Activated B cell treated with CpG ODN at 0.5 μM for 24 hours (primary cell): ENCODE measurements around the gene TRERF1. TPM values are rescaled to one million over a fixed set of nuclear protein-coding genes. Genes with fewer than 3 reads are reported as not detected.
"Not testable (repeated sequence)": the region's sequence is repeated elsewhere in the genome, so short reads cannot be mapped to it uniquely, and the experiment has no call there.

ENCODE experiments used
- ATAC-seq: fragments of 200-7000 bp; cut with Tn5 transposase; one replicate; pipeline ENCODE4 v1.10.0; 2021; ENCODE audit warnings: low read depth, mild to moderate bottlenecking, moderate library complexity
- CTCF ChIA-PET: fragments of 350-600 bp; sonication (Branson Sonifier 250); formaldehyde crosslinking; loops from one replicate; lab custom pipeline; 2021; ENCODE audit warnings: antibody characterized with exemption; lab: Charles Lee
- POLR2A ChIA-PET: fragments of 350-600 bp; sonication (Branson Sonifier 250); formaldehyde crosslinking; loops from one replicate; lab custom pipeline; 2021; ENCODE audit warnings: antibody characterized with exemption; lab: Charles Lee
- DNase-seq: peaks from one replicate; pipeline ENCODE4 v3.0.0; 2022
- H3K27ac Mint-ChIP-seq: one replicate; pipeline ENCODE4 v1.8.0; 2020; ENCODE audit warnings: mixed read lengths
- H3K27me3 Mint-ChIP-seq: one replicate; pipeline ENCODE4 v1.8.0; 2021; ENCODE audit warnings: mixed read lengths
- H3K36me3 Mint-ChIP-seq: one replicate; pipeline ENCODE4 v1.8.0; 2021; ENCODE audit warnings: low read depth, mixed read lengths
- H3K4me1 Mint-ChIP-seq: one replicate; pipeline ENCODE4 v1.8.0; 2021; ENCODE audit warnings: mixed read lengths
- H3K4me3 Mint-ChIP-seq: one replicate; pipeline ENCODE4 v1.8.0; 2020; ENCODE audit warnings: mild to moderate bottlenecking, mixed read lengths
- H3K9me3 Mint-ChIP-seq: one replicate; pipeline ENCODE4 v1.8.0; 2020; ENCODE audit warnings: mixed read lengths
- intact Hi-C: fragments of 100-400 bp; cut with micrococcal nuclease; formaldehyde crosslinking; loops from one replicate; pipeline ENCODE4 v1.15.1; 2024
- total RNA-seq: library from RNA; stranded (reverse); gene quantifications from 2 replicates; pipeline ENCODE4 v1.2.3, GENCODE V29; 2022
- TF ChIP-seq, protein P1 (sequence below): fragments of 200-600 bp; IDR thresholded peaks from one replicate; pipeline ENCODE4 v1.8.0; 2022; ENCODE audit warnings: antibody characterized with exemption, mild to moderate bottlenecking

TRERF1 gene
- total RNA-seq, 1 donor from 2014 or later, result 4.1 TPM

DNA sequence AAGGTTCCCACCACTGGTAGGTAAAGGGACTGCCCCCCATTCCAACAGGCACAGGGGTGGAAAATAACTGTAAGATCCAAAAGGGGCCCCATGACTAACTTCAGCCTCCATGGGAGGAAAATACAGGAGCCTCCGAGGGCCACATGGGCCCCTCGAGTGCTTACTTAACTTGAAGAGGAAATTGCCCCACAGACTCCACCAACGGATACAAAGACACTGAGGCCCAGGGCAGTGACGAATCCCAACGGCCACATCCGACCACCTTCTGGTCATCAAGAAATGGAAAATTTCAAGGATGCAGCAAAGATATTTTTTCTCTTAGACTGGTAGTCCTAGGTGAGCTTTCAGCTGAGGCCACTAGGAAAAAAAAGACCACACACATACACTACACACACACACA is 118.1 kb downstream of the TRERF1 start:
- Mint-ChIP-seq H3K27ac (no peak overlapping the region), H3K36me3 (no peaks in the 10 kb centered on the region), H3K4me3 (no peak overlapping the region), H3K9me3 (no peaks in the 10 kb centered on the region), H3K27me3 (no peaks in the 10 kb centered on the region), H3K4me1 (no peaks in the 10 kb centered on the region)
- CTCF ChIA-PET, result no interaction called here
- intact Hi-C loops, result no loop called here
- ATAC-seq, result no peak
- DNase-seq, result no peak
- POLR2A ChIA-PET, result no interaction called here
- TF ChIP-seq, protein P1, sequence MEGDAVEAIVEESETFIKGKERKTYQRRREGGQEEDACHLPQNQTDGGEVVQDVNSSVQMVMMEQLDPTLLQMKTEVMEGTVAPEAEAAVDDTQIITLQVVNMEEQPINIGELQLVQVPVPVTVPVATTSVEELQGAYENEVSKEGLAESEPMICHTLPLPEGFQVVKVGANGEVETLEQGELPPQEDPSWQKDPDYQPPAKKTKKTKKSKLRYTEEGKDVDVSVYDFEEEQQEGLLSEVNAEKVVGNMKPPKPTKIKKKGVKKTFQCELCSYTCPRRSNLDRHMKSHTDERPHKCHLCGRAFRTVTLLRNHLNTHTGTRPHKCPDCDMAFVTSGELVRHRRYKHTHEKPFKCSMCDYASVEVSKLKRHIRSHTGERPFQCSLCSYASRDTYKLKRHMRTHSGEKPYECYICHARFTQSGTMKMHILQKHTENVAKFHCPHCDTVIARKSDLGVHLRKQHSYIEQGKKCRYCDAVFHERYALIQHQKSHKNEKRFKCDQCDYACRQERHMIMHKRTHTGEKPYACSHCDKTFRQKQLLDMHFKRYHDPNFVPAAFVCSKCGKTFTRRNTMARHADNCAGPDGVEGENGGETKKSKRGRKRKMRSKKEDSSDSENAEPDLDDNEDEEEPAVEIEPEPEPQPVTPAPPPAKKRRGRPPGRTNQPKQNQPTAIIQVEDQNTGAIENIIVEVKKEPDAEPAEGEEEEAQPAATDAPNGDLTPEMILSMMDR, result no peak

DNA sequence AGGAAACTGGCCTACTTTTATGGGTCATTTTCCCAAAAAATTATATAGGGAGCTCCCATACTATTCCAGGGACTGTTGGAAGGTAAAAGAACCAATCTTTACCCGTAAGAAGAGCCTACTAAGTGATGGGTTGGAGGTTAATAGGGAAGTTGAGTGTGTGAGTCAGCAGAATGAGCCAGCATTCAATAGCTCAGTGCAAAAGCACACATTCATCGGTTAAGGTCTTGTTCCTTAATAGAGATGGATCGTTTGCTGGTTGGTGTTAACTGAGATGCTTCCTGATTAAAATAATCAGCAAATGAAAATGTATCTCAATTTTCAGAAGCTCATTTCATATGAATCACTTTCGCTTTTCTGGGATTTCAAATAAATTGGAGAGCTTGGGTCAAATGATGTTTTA is 118.8 kb downstream of the TRERF1 start:
- no peak overlapping the region for H3K27ac Mint-ChIP-seq
- H3K4me3 Mint-ChIP-seq, result no peak overlapping the region
- ChIA-PET POLR2A (no interaction called here), CTCF (no interaction called here)
- ATAC-seq, result no peak
- H3K9me3 Mint-ChIP-seq, result no peaks in the 10 kb centered on the region
- intact Hi-C loops, result no loop called here
- H3K36me3 Mint-ChIP-seq, result no peaks in the 10 kb centered on the region
- H3K27me3 Mint-ChIP-seq, result no peaks in the 10 kb centered on the region
- H3K4me1 Mint-ChIP-seq, result no peaks in the 10 kb centered on the region
- no peak for DNase-seq
- TF ChIP-seq, protein P1, result no peak

DNA sequence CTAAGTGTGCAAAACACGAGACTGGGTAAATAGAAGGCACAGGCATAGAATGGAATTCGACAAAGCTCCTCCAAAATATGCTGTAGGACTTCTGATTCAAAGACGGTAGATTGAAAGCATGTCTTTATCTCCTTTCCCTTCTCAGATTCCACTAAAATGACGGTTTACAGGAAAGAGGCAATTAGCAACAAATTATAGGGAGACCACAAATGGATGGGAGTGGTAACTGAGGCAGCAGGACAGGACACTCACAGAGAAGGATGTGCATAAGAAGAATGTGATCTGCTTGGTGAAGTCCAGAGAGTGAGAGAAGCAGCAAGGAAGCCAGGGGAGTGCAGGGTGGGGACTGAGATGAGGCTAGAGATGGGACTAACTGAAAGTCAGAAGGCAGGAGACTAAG is 120.7 kb downstream of the TRERF1 start:
- H3K27me3 Mint-ChIP-seq, result no peaks in the 10 kb centered on the region

DNA sequence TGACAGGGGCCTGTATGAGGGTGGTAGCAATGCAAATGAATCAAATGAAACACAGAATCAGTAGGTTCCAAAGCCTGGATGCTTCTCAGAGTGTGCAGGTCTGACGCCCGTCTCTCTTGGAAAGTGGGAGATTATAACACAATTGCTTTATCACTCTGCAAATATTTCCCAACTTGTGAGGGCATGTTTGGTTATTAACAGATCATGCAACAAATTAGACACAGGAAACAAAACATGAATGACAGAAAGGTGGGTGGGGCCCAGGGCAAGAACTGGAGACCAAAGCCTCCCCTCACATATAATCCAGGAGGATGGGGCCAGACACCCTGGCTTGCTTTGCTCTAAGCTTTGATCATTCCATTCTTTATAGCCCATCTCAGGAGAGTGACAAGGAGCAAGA is 125.5 kb downstream of the TRERF1 start:
- H3K4me1 Mint-ChIP-seq, result no peaks in the 10 kb centered on the region
- TF ChIP-seq, protein P1, result no peak
- ChIA-PET CTCF (no interaction called here), POLR2A (no interaction called here)
- no peak overlapping the region for H3K4me3 Mint-ChIP-seq
- ATAC-seq (no peak), DNase-seq (no peak)
- H3K9me3 Mint-ChIP-seq, result no peaks in the 10 kb centered on the region
- intact Hi-C loops, result no loop called here
- no peak overlapping the region for H3K27ac Mint-ChIP-seq
- no peaks in the 10 kb centered on the region for H3K36me3 Mint-ChIP-seq
- H3K27me3 Mint-ChIP-seq, result no peaks in the 10 kb centered on the region

More for the DNA sequence above, 120.7 kb downstream of the TRERF1 start:
- no peak overlapping the region for H3K27ac Mint-ChIP-seq
- TF ChIP-seq, protein P1, result no peak
- ChIA-PET CTCF (no interaction called here), POLR2A (no interaction called here)
- DNase-seq, result no peak
- H3K36me3 Mint-ChIP-seq, result no peaks in the 10 kb centered on the region
- no peak overlapping the region for H3K4me3 Mint-ChIP-seq
- H3K4me1 Mint-ChIP-seq, result no peaks in the 10 kb centered on the region
- intact Hi-C loops, result no loop called here
- H3K9me3 Mint-ChIP-seq, result no peaks in the 10 kb centered on the region
- ATAC-seq, result no peak

DNA sequence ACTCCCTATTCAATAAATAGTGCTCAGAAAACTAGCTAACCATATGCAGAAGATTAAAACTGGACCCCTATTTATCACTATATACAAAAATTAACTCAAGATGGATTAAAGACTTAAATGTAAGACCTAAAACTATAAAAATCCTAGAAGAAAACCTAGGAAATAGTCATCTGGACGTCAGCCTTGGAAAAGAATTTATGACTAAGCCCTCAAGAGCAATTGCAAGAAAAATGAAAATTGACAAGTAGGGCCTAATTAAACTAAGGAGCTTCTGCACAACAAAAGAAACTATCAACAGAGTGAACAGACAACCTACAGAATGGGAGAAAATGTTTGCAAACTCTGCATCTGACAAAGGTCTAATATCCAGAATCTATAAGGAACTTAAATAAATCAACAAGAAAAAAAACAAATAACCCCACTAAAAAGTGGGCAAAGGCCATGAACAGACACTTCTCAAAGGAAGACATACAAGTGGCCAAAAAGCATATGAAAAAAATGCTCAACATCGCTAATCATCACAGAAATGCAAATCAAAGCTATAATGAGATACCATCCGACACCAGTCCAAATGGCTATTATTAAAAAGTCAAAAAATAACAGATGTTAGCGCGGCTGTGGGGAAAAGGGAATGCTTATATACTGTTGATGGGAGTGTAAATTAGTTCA is 126.9 kb downstream of the TRERF1 start:
- intact Hi-C loops, ATAC-seq, H3K4me1 Mint-ChIP-seq, CTCF ChIA-PET, H3K9me3 Mint-ChIP-seq, H3K4me3 Mint-ChIP-seq, H3K27me3 Mint-ChIP-seq, H3K36me3 Mint-ChIP-seq, DNase-seq, H3K27ac Mint-ChIP-seq: not testable (repeated sequence)
- POLR2A ChIA-PET, result interaction anchor here (0.6 kb wide), 1 partner anchor 127 kb away, joined by 6 read pairs; the partner anchor contains the start of gene TRERF1

DNA sequence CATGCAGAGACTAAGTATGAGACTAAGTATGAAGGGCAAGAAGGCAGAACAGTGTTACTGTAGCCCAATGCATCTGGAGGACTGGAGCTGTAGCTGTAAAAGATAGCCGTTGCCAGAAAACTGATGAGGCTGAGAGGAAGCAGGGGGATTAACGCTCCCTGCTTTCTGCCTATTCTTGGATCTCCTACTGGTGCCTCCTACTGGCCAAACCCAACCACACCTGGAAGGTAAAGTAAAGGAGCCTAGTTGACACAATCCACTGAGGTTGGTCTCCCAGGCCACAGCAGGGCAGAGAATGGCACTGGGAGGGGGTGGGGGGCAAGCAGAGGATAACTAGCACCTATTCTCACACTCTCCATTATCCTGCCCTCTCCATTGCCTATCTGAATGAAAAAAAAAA is 129.1 kb downstream of the TRERF1 start:
- TF ChIP-seq, protein P1, result no peak
- no peaks in the 10 kb centered on the region for H3K4me1 Mint-ChIP-seq
- no peaks in the 10 kb centered on the region for H3K36me3 Mint-ChIP-seq
- H3K27me3 Mint-ChIP-seq, result no peaks in the 10 kb centered on the region
- no peak overlapping the region for H3K4me3 Mint-ChIP-seq
- no peaks in the 10 kb centered on the region for H3K9me3 Mint-ChIP-seq
- no peak for ATAC-seq
- no peak overlapping the region for H3K27ac Mint-ChIP-seq
- intact Hi-C loops, result no loop called here
- ChIA-PET POLR2A (no interaction called here), CTCF (no interaction called here)
- no peak for DNase-seq
